Body of pancreas (tissue), 4 donors: Measurements from ENCODE around the gene KLHL18.

Experiments used
- POLR2A ChIP-seq, 3 donors: fragments of 450-650 bp; IDR thresholded peaks; one replicate each; pipeline ENCODE4 v1.6.1; 2016; ENCODE audit warnings: antibody characterized with exemption in 3 of 3, mild to moderate bottlenecking in 2 of 3
- TF ChIP-seq, protein P1 (sequence below), 7 experiments: fragments of 450-650 bp in 4 of 7; fragments of 200-600 bp in 3 of 7; sonication (generic) in 3 of 7; IDR thresholded peaks; one replicate each; pipeline ENCODE4 v1.5.1; 2016 to 2019; ENCODE audit warnings: antibody characterized with exemption in 7 of 7

GRCh38 chr3:47288966-47289910 is 6.5 kb downstream of the KLHL18 start:
- TF ChIP-seq, protein P1, sequence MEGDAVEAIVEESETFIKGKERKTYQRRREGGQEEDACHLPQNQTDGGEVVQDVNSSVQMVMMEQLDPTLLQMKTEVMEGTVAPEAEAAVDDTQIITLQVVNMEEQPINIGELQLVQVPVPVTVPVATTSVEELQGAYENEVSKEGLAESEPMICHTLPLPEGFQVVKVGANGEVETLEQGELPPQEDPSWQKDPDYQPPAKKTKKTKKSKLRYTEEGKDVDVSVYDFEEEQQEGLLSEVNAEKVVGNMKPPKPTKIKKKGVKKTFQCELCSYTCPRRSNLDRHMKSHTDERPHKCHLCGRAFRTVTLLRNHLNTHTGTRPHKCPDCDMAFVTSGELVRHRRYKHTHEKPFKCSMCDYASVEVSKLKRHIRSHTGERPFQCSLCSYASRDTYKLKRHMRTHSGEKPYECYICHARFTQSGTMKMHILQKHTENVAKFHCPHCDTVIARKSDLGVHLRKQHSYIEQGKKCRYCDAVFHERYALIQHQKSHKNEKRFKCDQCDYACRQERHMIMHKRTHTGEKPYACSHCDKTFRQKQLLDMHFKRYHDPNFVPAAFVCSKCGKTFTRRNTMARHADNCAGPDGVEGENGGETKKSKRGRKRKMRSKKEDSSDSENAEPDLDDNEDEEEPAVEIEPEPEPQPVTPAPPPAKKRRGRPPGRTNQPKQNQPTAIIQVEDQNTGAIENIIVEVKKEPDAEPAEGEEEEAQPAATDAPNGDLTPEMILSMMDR (IDR thresholded peaks at IDR 0.05): no peak
- TF ChIP-seq POLR2A (IDR thresholded peaks at IDR 0.05): no peak
